Hepatocyte (in vitro differentiated cells): Measurements from ENCODE around the gene TRIOBP. TPM values are rescaled to one million over a fixed set of nuclear protein-coding genes. Genes with fewer than 3 reads are reported as not detected.
A peak's percentile ranks its signal among the peaks of the same experiment; 100 is the strongest.

Experiments
- DNase-seq: peaks from one replicate; pipeline ENCODE4 v3.0.0-alpha.2; 2016; ENCODE audit warnings: low spot score
- H2AFZ ChIP-seq: fragments of 200-600 bp; sonication (generic); 2 replicates; pipeline ENCODE4 v1.6.0; 2016; ENCODE audit warnings: antibody characterized with exemption, mild to moderate bottlenecking
- H3K27ac ChIP-seq: fragments of 200-600 bp; sonication (generic); 2 replicates; pipeline ENCODE4 v1.5.1; 2016; ENCODE audit warnings: mild to moderate bottlenecking
- H3K27me3 ChIP-seq: fragments of 200-600 bp; sonication (generic); 2 replicates; pipeline ENCODE4 v1.6.1; 2016
- H3K36me3 ChIP-seq: fragments of 200-600 bp; sonication (generic); replicated peaks from 2 replicates; pipeline ENCODE4 v1.5.1; 2016; ENCODE audit warnings: low read depth; ENCODE audit not compliant: insufficient read depth
- H3K4me1 ChIP-seq: fragments of 200-600 bp; sonication (generic); 2 replicates; pipeline ENCODE4 v1.5.1; 2016; ENCODE audit warnings: mild to moderate bottlenecking, moderate library complexity; ENCODE audit not compliant: insufficient read depth
- H3K4me2 ChIP-seq: fragments of 200-600 bp; sonication (generic); 2 replicates; pipeline ENCODE4 v1.6.0; 2016
- H3K4me3 ChIP-seq: fragments of 200-600 bp; sonication (generic); 2 replicates; pipeline ENCODE4 v1.5.1; 2016; ENCODE audit warnings: mild to moderate bottlenecking
- H3K79me2 ChIP-seq: fragments of 200-600 bp; sonication (generic); 2 replicates; pipeline ENCODE4 v1.6.0; 2017; ENCODE audit warnings: mild to moderate bottlenecking
- H3K9me2 ChIP-seq: fragments of 200-600 bp; sonication (generic); replicated peaks from 2 replicates; pipeline ENCODE4 v1.6.0; 2017; ENCODE audit warnings: mild to moderate bottlenecking; ENCODE audit not compliant: insufficient read depth
- H3K9me3 ChIP-seq: fragments of 200-600 bp; sonication (generic); 2 replicates; pipeline ENCODE4 v1.5.1; 2016; ENCODE audit warnings: low read depth, mild to moderate bottlenecking
- H4K20me1 ChIP-seq: fragments of 200-600 bp; sonication (generic); 2 replicates; pipeline ENCODE4 v1.6.0; 2016; ENCODE audit warnings: mild to moderate bottlenecking; ENCODE audit not compliant: insufficient read depth, poor library complexity, severe bottlenecking
- CTCF ChIP-seq: fragments of 200-600 bp; sonication (generic); IDR thresholded peaks from 2 replicates; pipeline ENCODE4 v1.5.1; 2016; ENCODE audit warnings: antibody characterized with exemption, mild to moderate bottlenecking; ENCODE audit not compliant: poor library complexity
- EZH2 ChIP-seq: fragments of 200-600 bp; sonication (generic); IDR thresholded peaks from 2 replicates; pipeline ENCODE4 v1.6.1; 2016; ENCODE audit warnings: antibody characterized with exemption, mild to moderate bottlenecking, borderline replicate concordance
- EZH2phosphoT487 ChIP-seq: fragments of 200-600 bp; sonication (generic); IDR thresholded peaks from one replicate; pipeline ENCODE4 v1.6.1; 2018; ENCODE audit warnings: antibody characterized with exemption, mild to moderate bottlenecking, low read depth, moderate library complexity; ENCODE audit not compliant: unreplicated experiment, severe bottlenecking
- WGBS: methylation state at CpG from one replicate; pipeline ENCODE4 v1.1.6; 2016; ENCODE audit warnings: low lambda C conversion rate; ENCODE audit errors: missing lambda C conversion rate; 5-methylcytosine and 5-hydroxymethylcytosine counted together
- polyA plus RNA-seq: library from polyadenylated mRNA; unstranded; fragments of >200 nt; fragmentation: Nextera tagmentation; extraction: Ambion mirVana; gene quantifications from 2 replicates; pipeline ENCODE4 v1.2.1, GENCODE V29; 2016
- total RNA-seq: library from RNA; depleted of rRNA; stranded (reverse); fragments of >200 nt; gene quantifications from 2 replicates; pipeline ENCODE4 v1.2.3, GENCODE V29; 2014

Gene TRIOBP
- total and polyA plus RNA-seq, 2 experiments from 2014 or later: 57.2 to 96.1 TPM

GRCh38 chr22:37775785-37776638, 79.2 kb downstream of the TRIOBP start:
- Histone ChIP-seq H3K27me3 (no peaks in the 10 kb centered on the region), H3K36me3 (no peaks in the 10 kb centered on the region), H2AFZ (no peak overlapping the region), H3K4me3 (no peak overlapping the region), H3K27ac (no peak overlapping the region), H3K4me2 (no peak overlapping the region), H3K9me3 (no peaks in the 10 kb centered on the region), H3K79me2 (no peaks in the 10 kb centered on the region), H3K9me2 (no peaks in the 10 kb centered on the region), H3K4me1 (no peaks in the 10 kb centered on the region), H4K20me1 (no peaks in the 10 kb centered on the region)
- 88% methylated on average over 17 of the region's 17 CpGs for WGBS
- TF ChIP-seq EZH2 (no peak), EZH2phosphoT487 (no peak), CTCF (no peak)
- DNase-seq: no peak

DNA sequence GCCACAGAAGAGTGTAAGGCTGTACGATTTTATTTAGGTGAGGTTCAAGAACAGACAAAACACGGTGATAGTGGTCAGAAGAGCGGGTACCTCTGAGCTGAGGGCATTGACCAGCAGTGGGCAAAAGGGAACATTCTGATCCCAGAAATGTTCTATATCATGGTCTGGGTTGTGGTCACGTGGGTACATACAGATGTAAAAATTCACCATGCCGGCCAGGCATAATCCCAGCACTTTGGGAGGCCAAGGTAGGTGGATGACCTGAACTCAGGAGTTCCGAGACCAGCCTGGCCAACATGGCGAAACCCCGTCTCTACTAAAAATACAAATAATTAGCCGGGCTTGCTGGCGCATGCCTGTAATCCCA, 79.8 kb downstream of the TRIOBP start:
- no peak overlapping the region for H3K4me2 ChIP-seq
- no peak for TF ChIP-seq CTCF
- no peak for TF ChIP-seq EZH2phosphoT487
- TF ChIP-seq EZH2: no peak
- H3K9me2 ChIP-seq: no peaks in the 10 kb centered on the region
- peak overlapping the region; percentile 56 for H3K27ac ChIP-seq
- no peaks in the 10 kb centered on the region for H3K27me3 ChIP-seq
- H3K4me3 ChIP-seq: no peak overlapping the region
- H3K36me3 ChIP-seq: no peaks in the 10 kb centered on the region
- no peak overlapping the region for H2AFZ ChIP-seq
- H4K20me1 ChIP-seq: no peaks in the 10 kb centered on the region
- no peak for DNase-seq
- no peaks in the 10 kb centered on the region for H3K4me1 ChIP-seq
- H3K9me3 ChIP-seq: no peaks in the 10 kb centered on the region
- 82% methylated on average over 10 of the region's 10 CpGs for WGBS
- H3K79me2 ChIP-seq: no peaks in the 10 kb centered on the region

- H2AFZ ChIP-seq: no peak overlapping the region
- H3K4me3 ChIP-seq: no peak overlapping the region
- DNase-seq: peak; percentile 62
- WGBS: 45% methylated on average over 11 of the region's 11 CpGs
- H3K4me2 ChIP-seq: no peak overlapping the region
- no peaks in the 10 kb centered on the region for H3K27me3 ChIP-seq
- TF ChIP-seq EZH2phosphoT487: no peak
- TF ChIP-seq CTCF: no peak
- no peak for TF ChIP-seq EZH2
- H3K36me3 ChIP-seq: no peaks in the 10 kb centered on the region
- H4K20me1 ChIP-seq: no peaks in the 10 kb centered on the region
- H3K79me2 ChIP-seq: no peaks in the 10 kb centered on the region
- H3K4me1 ChIP-seq: no peaks in the 10 kb centered on the region
- H3K9me2 ChIP-seq: no peaks in the 10 kb centered on the region
- H3K9me3 ChIP-seq: no peaks in the 10 kb centered on the region
- H3K27ac ChIP-seq: peak overlapping the region; percentile 16
Observed at GRCh38 chr22:37777122-37777687, 80.4 kb downstream of the TRIOBP start.
